H9 (cell line): ENCODE results near the gene NAT16. TPM values are rescaled to one million over a fixed set of nuclear protein-coding genes. Genes with fewer than 3 reads are reported as not detected.
A peak's percentile ranks its signal among the peaks of the same experiment; 100 is the strongest.

Experiments
- DNase-seq: peaks from one replicate; pipeline ENCODE4 v3.0.0-alpha.2; 2017
- H2AFZ ChIP-seq: one replicate; pipeline ENCODE4 v1.6.1; 2013; ENCODE audit warnings: mild to moderate bottlenecking, low read length, control low read depth, moderate library complexity
- H2AK5ac ChIP-seq: 2 replicates; pipeline ENCODE4 v1.6.1; 2013; ENCODE audit warnings: low read length, control low read depth, mixed read lengths; ENCODE audit not compliant: insufficient read length
- H2BK120ac ChIP-seq: one replicate; pipeline ENCODE4 v1.6.1; 2013; ENCODE audit warnings: low read depth, mild to moderate bottlenecking, low read length, control low read depth, inconsistent platforms; ENCODE audit not compliant: poor library complexity, severe bottlenecking
- H2BK12ac ChIP-seq: 2 replicates; pipeline ENCODE4 v1.6.1; 2013; ENCODE audit warnings: low read length, control low read depth, mixed read lengths, low read depth; ENCODE audit not compliant: insufficient read length
- H2BK15ac ChIP-seq: 2 replicates; pipeline ENCODE4 v1.6.1; 2013; ENCODE audit warnings: low read depth, low read length, control low read depth
- H2BK20ac ChIP-seq: one replicate; pipeline ENCODE4 v1.6.1; 2013; ENCODE audit warnings: low read depth, mild to moderate bottlenecking, low read length, control low read depth, inconsistent platforms; ENCODE audit not compliant: poor library complexity, severe bottlenecking
- H2BK5ac ChIP-seq: 2 replicates; pipeline ENCODE4 v1.6.1; 2013; ENCODE audit warnings: low read length, control low read depth, mixed read lengths; ENCODE audit not compliant: insufficient read length
- H3K14ac ChIP-seq: 2 replicates; pipeline ENCODE4 v1.6.1; 2013; ENCODE audit warnings: low read length, control low read depth; ENCODE audit not compliant: insufficient read depth
- H3K18ac ChIP-seq: 2 replicates; pipeline ENCODE4 v1.6.1; 2013; ENCODE audit warnings: low read depth, mild to moderate bottlenecking, mixed read lengths, low read length, control low read depth; ENCODE audit not compliant: insufficient read length
- H3K23ac ChIP-seq: 2 replicates; pipeline ENCODE4 v1.6.1; 2013; ENCODE audit warnings: low read length, control low read depth, mixed read lengths, low read depth; ENCODE audit not compliant: insufficient read length
- H3K23me2 ChIP-seq: 2 replicates; pipeline ENCODE4 v1.6.1; 2013; ENCODE audit warnings: low read depth, mild to moderate bottlenecking, mixed read lengths, low read length, control low read depth; ENCODE audit not compliant: insufficient read length, poor library complexity, severe bottlenecking
- H3K27ac ChIP-seq: 2 replicates; pipeline ENCODE4 v1.5.1; 2013; ENCODE audit warnings: low read length, control low read depth, mixed read lengths, low read depth; ENCODE audit not compliant: insufficient read length
- H3K27me3 ChIP-seq: 2 replicates; pipeline ENCODE4 v1.6.1; 2013; ENCODE audit warnings: low read length, control low read depth, inconsistent platforms; ENCODE audit not compliant: insufficient read depth
- H3K4ac ChIP-seq: 2 replicates; pipeline ENCODE4 v1.6.1; 2013; ENCODE audit warnings: low read depth, mild to moderate bottlenecking, control low read depth, inconsistent platforms, low read length, moderate library complexity
- H3K4me1 ChIP-seq: 2 replicates; pipeline ENCODE4 v1.6.1; 2013; ENCODE audit warnings: low read length, control low read depth, inconsistent platforms; ENCODE audit not compliant: insufficient read depth
- H3K4me2 ChIP-seq: 2 replicates; pipeline ENCODE4 v1.6.1; 2013; ENCODE audit warnings: low read length, control low read depth, mixed read lengths; ENCODE audit not compliant: insufficient read length, insufficient read depth
- H3K56ac ChIP-seq: 2 replicates; pipeline ENCODE4 v1.6.1; 2013; ENCODE audit warnings: low read depth, mild to moderate bottlenecking, mixed read lengths, low read length, control low read depth; ENCODE audit not compliant: insufficient read length
- H3K79me1 ChIP-seq: 2 replicates; pipeline ENCODE4 v1.6.1; 2013; ENCODE audit warnings: low read depth, mild to moderate bottlenecking, moderate library complexity, low read length, control low read depth, inconsistent platforms; ENCODE audit not compliant: insufficient read depth, poor library complexity, severe bottlenecking
- H3K79me2 ChIP-seq: 2 replicates; pipeline ENCODE4 v1.6.1; 2013; ENCODE audit warnings: low read length, control low read depth, inconsistent platforms; ENCODE audit not compliant: insufficient read depth
- H3K9ac ChIP-seq: 2 replicates; pipeline ENCODE4 v1.6.1; 2013; ENCODE audit warnings: low read length, control low read depth, mixed read lengths; ENCODE audit not compliant: insufficient read length; ENCODE audit errors: extremely low read depth
- H3K9me3 ChIP-seq: one replicate; pipeline ENCODE4 v1.6.1; 2013; ENCODE audit warnings: low read depth, low read length, inconsistent platforms; ENCODE audit not compliant: control insufficient read depth
- H3T11ph ChIP-seq: one replicate; pipeline ENCODE4 v1.6.1; 2013; ENCODE audit warnings: mild to moderate bottlenecking, low read length, control low read depth, inconsistent platforms
- H4K20me1 ChIP-seq: one replicate; pipeline ENCODE4 v1.6.1; 2013; ENCODE audit not compliant: control insufficient read depth, insufficient read length, insufficient read depth
- H4K5ac ChIP-seq: 2 replicates; pipeline ENCODE4 v1.6.1; 2013; ENCODE audit warnings: low read depth, mild to moderate bottlenecking, mixed read lengths, low read length, control low read depth; ENCODE audit not compliant: insufficient read length
- H4K8ac ChIP-seq: replicated peaks from 2 replicates; pipeline ENCODE4 v1.6.1; 2013; ENCODE audit warnings: low read length, control low read depth, mixed read lengths, low read depth; ENCODE audit not compliant: insufficient read length
- H4K91ac ChIP-seq: 2 replicates; pipeline ENCODE4 v1.6.1; 2013; ENCODE audit warnings: low read depth, mild to moderate bottlenecking, moderate library complexity, mixed read lengths, low read length, control low read depth; ENCODE audit not compliant: insufficient read length
- H3K27ac Mint-ChIP-seq, 3 experiments: 2 replicates in 2 of 3; 3 replicates in 1 of 3; pipeline ENCODE4 v1.8.0; 2020 to 2021; ENCODE audit warnings: mixed read lengths in 3 of 3, mild to moderate bottlenecking in 1 of 3, moderate library complexity in 1 of 3
- H3K27me3 Mint-ChIP-seq: 2 replicates; pipeline ENCODE4 v1.8.0; 2021; ENCODE audit warnings: low read depth, mild to moderate bottlenecking, moderate library complexity, mixed read lengths
- H3K36me3 Mint-ChIP-seq, 3 experiments: 2 replicates in 2 of 3; 3 replicates in 1 of 3; pipeline ENCODE4 v1.8.0; 2020 to 2021; ENCODE audit warnings: low read depth in 3 of 3, mixed read lengths in 3 of 3; ENCODE audit not compliant: insufficient read depth in 1 of 3
- H3K4me1 Mint-ChIP-seq, 2 experiments: 2 replicates each; pipeline ENCODE4 v1.8.0; 2020; ENCODE audit warnings: mixed read lengths in 2 of 2
- H3K4me3 Mint-ChIP-seq, 2 experiments: 2 replicates in 1 of 2; 3 replicates in 1 of 2; pipeline ENCODE4 v1.8.0; 2020 to 2021; ENCODE audit warnings: mild to moderate bottlenecking in 2 of 2, mixed read lengths in 2 of 2, moderate library complexity in 1 of 2
- H3K9me3 Mint-ChIP-seq, 2 experiments: 2 replicates in 1 of 2; 3 replicates in 1 of 2; pipeline ENCODE4 v1.8.0; 2020; ENCODE audit warnings: mild to moderate bottlenecking in 2 of 2, mixed read lengths in 2 of 2, moderate library complexity in 1 of 2
- WGBS: extraction: QIAGEN DNeasy Blood & Tissue Kit; methylation state at CpG from one replicate; pipeline ENCODE4 v1.1.7; 2013; ENCODE audit warnings: missing lambda C conversion rate, low lambda C conversion rate, mixed read lengths; ENCODE audit not compliant: insufficient read length; ENCODE audit errors: extremely low coverage; 5-methylcytosine and 5-hydroxymethylcytosine counted together
- total RNA-seq: library from RNA; stranded (reverse); gene quantifications from 2 replicates; pipeline ENCODE4 v1.2.1, GENCODE V29; 2021
- TF ChIP-seq, protein P1 (sequence below): fragments of 200-600 bp; sonication (generic); conservative IDR thresholded peaks from 3 replicates; pipeline ENCODE4 v1.8.0; 2021; ENCODE audit warnings: antibody characterized with exemption, mild to moderate bottlenecking

NAT16 gene
- total RNA-seq, 1 experiment from 2014 or later, result 0.50 TPM

DNA sequence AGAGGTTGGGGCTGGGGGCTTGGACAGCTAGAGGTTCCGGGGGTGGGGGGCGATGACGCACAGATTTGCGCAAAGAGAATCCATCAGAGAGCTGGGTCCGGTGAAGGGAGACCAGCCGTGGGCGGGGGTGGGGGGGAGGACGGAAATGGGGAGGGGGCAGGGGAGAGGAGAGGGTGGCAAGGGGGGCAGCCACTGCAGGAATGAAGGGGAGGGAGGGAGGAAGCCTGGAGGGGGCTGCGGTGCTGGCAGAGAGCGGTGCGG lies 13.5 kb downstream of the NAT16 start:
- no peak overlapping the region for H2AK5ac ChIP-seq
- H2BK20ac ChIP-seq, result no peak overlapping the region
- peaks cover 18% of the 10 kb centered on the region; the same call in 1 of the 2 replicates for H3K4me1 ChIP-seq
- no peaks in the 10 kb centered on the region for H3K9me3 Mint-ChIP-seq
- H3K79me2 ChIP-seq, result no peaks in the 10 kb centered on the region
- H3K9me3 ChIP-seq, result no peaks in the 10 kb centered on the region
- H3K14ac ChIP-seq, result no peak overlapping the region
- no peak overlapping the region for H4K91ac ChIP-seq
- H3K18ac ChIP-seq, result no peak overlapping the region
- no peaks in the 10 kb centered on the region for H3K36me3 Mint-ChIP-seq
- no peak overlapping the region for H3K23ac ChIP-seq
- peaks cover 58 to 70% of the 10 kb centered on the region in 2 experiments for H3K4me1 Mint-ChIP-seq
- H3K4me2 ChIP-seq, result peak overlapping the region; percentile 63
- no peak overlapping the region for H2AFZ ChIP-seq
- H3K27me3 Mint-ChIP-seq, result peaks cover 68% of the 10 kb centered on the region
- no peak overlapping the region for H3K4ac ChIP-seq
- H3K23me2 ChIP-seq, result peaks cover 50% of the 10 kb centered on the region
- peaks cover 28% of the 10 kb centered on the region for H3K27me3 ChIP-seq
- no peak overlapping the region for H2BK15ac ChIP-seq
- DNase-seq, result no peak
- no peak overlapping the region for H2BK5ac ChIP-seq
- H2BK12ac ChIP-seq, result no peak overlapping the region
- peak overlapping the region; percentile 82 to 87 for H3K4me3 Mint-ChIP-seq
- no peak overlapping the region for H3T11ph ChIP-seq
- H2BK120ac ChIP-seq, result no peak overlapping the region
- no CpG with 5 or more reads among the region's 11 CpGs for WGBS
- H3K27ac ChIP-seq, result no peak overlapping the region
- no peak overlapping the region for H4K8ac ChIP-seq
- H4K5ac ChIP-seq, result no peak overlapping the region
- no peak overlapping the region for H3K9ac ChIP-seq
- TF ChIP-seq, protein P1, sequence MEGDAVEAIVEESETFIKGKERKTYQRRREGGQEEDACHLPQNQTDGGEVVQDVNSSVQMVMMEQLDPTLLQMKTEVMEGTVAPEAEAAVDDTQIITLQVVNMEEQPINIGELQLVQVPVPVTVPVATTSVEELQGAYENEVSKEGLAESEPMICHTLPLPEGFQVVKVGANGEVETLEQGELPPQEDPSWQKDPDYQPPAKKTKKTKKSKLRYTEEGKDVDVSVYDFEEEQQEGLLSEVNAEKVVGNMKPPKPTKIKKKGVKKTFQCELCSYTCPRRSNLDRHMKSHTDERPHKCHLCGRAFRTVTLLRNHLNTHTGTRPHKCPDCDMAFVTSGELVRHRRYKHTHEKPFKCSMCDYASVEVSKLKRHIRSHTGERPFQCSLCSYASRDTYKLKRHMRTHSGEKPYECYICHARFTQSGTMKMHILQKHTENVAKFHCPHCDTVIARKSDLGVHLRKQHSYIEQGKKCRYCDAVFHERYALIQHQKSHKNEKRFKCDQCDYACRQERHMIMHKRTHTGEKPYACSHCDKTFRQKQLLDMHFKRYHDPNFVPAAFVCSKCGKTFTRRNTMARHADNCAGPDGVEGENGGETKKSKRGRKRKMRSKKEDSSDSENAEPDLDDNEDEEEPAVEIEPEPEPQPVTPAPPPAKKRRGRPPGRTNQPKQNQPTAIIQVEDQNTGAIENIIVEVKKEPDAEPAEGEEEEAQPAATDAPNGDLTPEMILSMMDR, result no peak
- no peaks in the 10 kb centered on the region for H4K20me1 ChIP-seq
- H3K79me1 ChIP-seq, result no peaks in the 10 kb centered on the region
- no peak overlapping the region for H3K56ac ChIP-seq
- no peak overlapping the region for H3K27ac Mint-ChIP-seq
